Small intestine (tissue), 7 donors: ENCODE data around the gene METAP1D. TPM values are rescaled to one million over a fixed set of nuclear protein-coding genes. Genes with fewer than 3 reads are reported as not detected.

Source experiments
- DNase-seq, 2 donors: peaks; one replicate each; pipeline versions ENCODE4 v3.0.0 to v3.0.0-alpha.2; 2013
- FAIRE-seq: peaks from 2 replicates; lab custom pipeline; 2012; peaks lifted over from hg19 to GRCh38; lab: Jason Lieb, UNC
- H3K27ac ChIP-seq, 3 donors: one replicate each; pipeline ENCODE4 v1.5.1; 2013; ENCODE audit warnings: low read length in 2 of 3, mild to moderate bottlenecking in 2 of 3, control low read depth in 1 of 3, inconsistent platforms in 1 of 3, low read depth in 1 of 3, moderate library complexity in 1 of 3
- H3K27me3 ChIP-seq, 3 donors: one replicate each; pipeline ENCODE4 v1.6.1; 2013; ENCODE audit warnings: low read length in 3 of 3, inconsistent platforms in 1 of 3; ENCODE audit not compliant: control insufficient read depth in 3 of 3, insufficient read depth in 3 of 3
- H3K36me3 ChIP-seq, 3 donors: one replicate each; pipeline ENCODE4 v1.6.1; 2013; ENCODE audit warnings: low read length in 3 of 3, inconsistent platforms in 1 of 3, low read depth in 1 of 3, mild to moderate bottlenecking in 1 of 3, moderate library complexity in 1 of 3; ENCODE audit not compliant: control insufficient read depth in 3 of 3, insufficient read depth in 2 of 3
- H3K4me1 ChIP-seq, 3 donors: one replicate each; pipeline ENCODE4 v1.6.1; 2013; ENCODE audit warnings: low read length in 2 of 3, inconsistent platforms in 1 of 3, low read depth in 1 of 3, mild to moderate bottlenecking in 1 of 3, moderate library complexity in 1 of 3; ENCODE audit not compliant: control insufficient read depth in 3 of 3, insufficient read depth in 2 of 3
- H3K4me3 ChIP-seq, 3 donors: one replicate each; pipeline ENCODE4 v1.5.1; 2013; ENCODE audit warnings: low read length in 3 of 3, control low read depth in 1 of 3, inconsistent platforms in 1 of 3, low read depth in 1 of 3, mild to moderate bottlenecking in 1 of 3, moderate library complexity in 1 of 3
- H3K9me3 ChIP-seq, 2 donors: one replicate each; pipeline ENCODE4 v1.6.1; 2013; ENCODE audit warnings: low read depth in 1 of 2, low read length in 1 of 2; ENCODE audit not compliant: control insufficient read depth in 2 of 2, insufficient read depth in 1 of 2
- WGBS, 3 donors: extraction: QIAGEN DNeasy Blood & Tissue Kit; methylation state at CpG; one replicate each; pipeline ENCODE4 v1.1.7; 2013; 5-methylcytosine and 5-hydroxymethylcytosine counted together
- polyA plus RNA-seq, 4 donors: library from polyadenylated mRNA; stranded (reverse) in 3 of 4; unstranded in 1 of 4; fragments of 200-250 nt in 3 of 4; fragments of 120-200 nt in 1 of 4; gene quantifications; one replicate each; pipeline versions ENCODE4 v1.2.1 to v1.2.3, GENCODE V29; 2013
- donor health status: healthy with polysubstance abuse.
- donor health status: control.
- donor health status: control.
- donor health status: Bipolar disorder and iron deficiency.
- donor health status: healthy.

Gene METAP1D
- polyA plus RNA-seq, 4 donors: 0.45 to 8.4 (median 3.0) TPM

DNA sequence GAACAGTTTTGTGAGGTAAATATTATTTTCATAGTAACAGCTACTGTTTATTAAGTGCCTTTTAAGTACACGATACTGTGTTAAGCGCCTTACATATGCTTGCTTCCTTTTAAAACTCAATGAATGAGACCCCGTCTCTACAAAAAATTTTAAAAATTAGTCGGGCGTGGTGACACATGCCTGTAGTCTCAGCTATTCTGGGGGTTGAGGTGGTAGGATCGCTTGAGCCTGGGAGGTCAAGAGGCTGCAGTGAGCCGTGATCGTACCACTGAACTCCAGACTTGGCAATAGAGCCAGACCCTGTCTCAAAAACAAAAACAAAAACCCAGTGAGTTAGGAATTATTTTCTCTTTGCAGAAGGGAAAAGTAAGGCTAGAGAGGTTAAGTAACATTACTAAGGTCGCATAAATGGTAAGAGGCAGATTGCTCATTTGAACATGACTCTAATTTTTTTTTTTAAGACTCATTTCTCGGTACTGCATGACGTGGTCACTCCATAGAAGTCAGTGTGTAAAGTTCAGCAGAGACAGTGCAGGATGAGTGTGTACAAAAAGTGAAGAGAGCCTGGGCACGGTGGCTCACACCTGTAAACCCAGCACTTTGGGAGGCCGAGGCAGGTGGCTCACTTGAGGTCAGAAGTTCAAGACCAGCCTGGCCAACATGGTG lies 1.1 kb downstream of the METAP1D start:
- DNase-seq (no peak), FAIRE-seq (no peak)
- Histone ChIP-seq H3K4me3 (peak overlapping the region in 1 of 3 donors; percentile 95), H3K27ac (no peak overlapping the region), H3K4me1 (peaks cover 0 to 6% (median 0%) of the 10 kb centered on the region in 3 donors), H3K36me3 (no peaks in the 10 kb centered on the region), H3K27me3 (peaks cover 0 to 11% (median 0%) of the 10 kb centered on the region in 3 donors), H3K9me3 (no peaks in the 10 kb centered on the region)
- 83 to 91% (median 87%) methylated on average over 13 of the region's 13 CpGs for WGBS, 3 donors

DNA sequence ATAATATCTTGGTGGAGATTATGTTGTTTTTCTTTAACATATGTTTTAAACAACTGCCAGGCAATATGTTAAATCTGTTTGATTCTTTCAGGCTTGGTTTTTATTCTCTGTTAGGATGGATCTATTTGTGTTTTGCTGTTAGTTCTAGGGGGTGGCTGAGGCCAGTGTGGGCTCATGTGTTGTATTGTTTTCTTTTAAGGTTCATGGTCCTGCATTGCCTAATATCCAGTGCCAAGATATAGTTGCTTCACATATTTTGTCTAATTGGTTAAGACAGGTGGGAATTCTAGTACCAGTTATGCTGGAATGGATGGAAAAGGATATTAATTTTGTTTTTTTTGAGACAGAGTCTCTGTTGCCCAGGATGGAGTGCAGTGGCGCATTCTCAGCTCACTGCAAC lies 7.6 kb downstream of the METAP1D start:
- FAIRE-seq (no peak), DNase-seq (no peak)
- WGBS, 3 donors: 91 to 100% (median 100%) methylated on average over 1 of the region's 1 CpG
- no peak overlapping the region for H3K4me3 ChIP-seq
- H3K36me3 ChIP-seq: no peaks in the 10 kb centered on the region
- no peaks in the 10 kb centered on the region for H3K4me1 ChIP-seq
- no peaks in the 10 kb centered on the region for H3K9me3 ChIP-seq
- no peaks in the 10 kb centered on the region for H3K27me3 ChIP-seq
- H3K27ac ChIP-seq: no peak overlapping the region

DNA sequence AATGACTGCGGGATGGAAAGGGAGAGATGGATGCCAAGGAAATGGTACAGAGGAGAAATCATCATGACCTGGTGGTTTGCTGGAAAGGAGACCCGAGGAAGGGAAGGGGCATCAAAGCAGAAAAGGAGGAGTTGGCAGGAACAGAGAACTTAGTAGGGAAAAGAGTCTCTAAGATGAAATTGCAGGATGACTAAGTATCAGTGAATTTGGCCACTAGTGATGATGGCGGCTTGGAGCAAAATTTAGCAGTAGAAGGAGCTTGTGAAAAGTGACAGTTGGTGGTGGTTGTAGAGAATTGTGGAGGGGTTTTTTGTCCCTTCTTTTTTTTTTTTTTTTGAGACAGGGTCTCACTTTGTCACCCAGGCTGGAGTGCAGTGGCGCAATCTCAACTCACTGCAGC lies 10.1 kb downstream of the METAP1D start:
- DNase-seq (no peak), FAIRE-seq (no peak)
- Histone ChIP-seq H3K4me1 (no peaks in the 10 kb centered on the region), H3K9me3 (no peaks in the 10 kb centered on the region), H3K36me3 (no peaks in the 10 kb centered on the region), H3K27ac (no peak overlapping the region), H3K4me3 (no peak overlapping the region), H3K27me3 (no peaks in the 10 kb centered on the region)
- WGBS, 3 donors: 92 to 97% (median 96%) methylated on average over 4 of the region's 4 CpGs

GRCh38 chr2:172011812-172012575 lies 12.2 kb downstream of the METAP1D start:
- Histone ChIP-seq H3K27ac (no peak overlapping the region), H3K4me3 (no peak overlapping the region), H3K36me3 (no peaks in the 10 kb centered on the region), H3K4me1 (no peaks in the 10 kb centered on the region), H3K27me3 (no peaks in the 10 kb centered on the region), H3K9me3 (no peaks in the 10 kb centered on the region)
- FAIRE-seq: no peak
- WGBS, 3 donors: 78 to 85% (median 83%) methylated on average over 11 of the region's 11 CpGs
- DNase-seq: no peak

- WGBS, 3 donors: 71 to 87% (median 80%) methylated on average over 9 of the region's 9 CpGs
- H3K4me1 ChIP-seq: no peaks in the 10 kb centered on the region
- no peaks in the 10 kb centered on the region for H3K27me3 ChIP-seq
- no peak overlapping the region for H3K4me3 ChIP-seq
- DNase-seq (no peak), FAIRE-seq (no peak)
- H3K36me3 ChIP-seq: no peaks in the 10 kb centered on the region
- no peak overlapping the region for H3K27ac ChIP-seq
- no peaks in the 10 kb centered on the region for H3K9me3 ChIP-seq
Observed at GRCh38 chr2:172012677-172013391, 13.1 kb downstream of the METAP1D start.

DNA sequence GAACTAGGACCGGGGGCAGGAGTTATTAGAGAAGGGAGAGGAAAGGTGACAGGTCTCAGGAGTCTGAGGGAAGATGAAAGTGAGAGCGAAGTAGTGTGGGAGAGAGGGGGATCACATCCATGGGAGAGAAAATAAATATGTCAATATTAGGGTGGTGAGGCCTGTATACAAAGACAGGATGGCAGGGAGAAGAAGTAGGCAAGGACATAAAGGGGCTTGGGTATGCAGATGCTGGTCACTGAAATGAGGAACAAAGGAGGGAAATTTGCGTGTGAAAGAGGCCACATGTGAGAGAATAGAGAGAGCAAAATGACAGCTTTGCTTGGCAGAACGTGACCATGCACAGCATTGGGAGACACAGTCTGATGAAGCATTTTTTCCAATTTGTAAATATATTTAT lies 13.6 kb downstream of the METAP1D start:
- WGBS, 3 donors: 81 to 89% (median 86%) methylated on average over 4 of the region's 4 CpGs
- H3K36me3 ChIP-seq: no peaks in the 10 kb centered on the region
- H3K27me3 ChIP-seq: no peaks in the 10 kb centered on the region
- no peaks in the 10 kb centered on the region for H3K9me3 ChIP-seq
- H3K27ac ChIP-seq: no peak overlapping the region
- no peaks in the 10 kb centered on the region for H3K4me1 ChIP-seq
- DNase-seq: no peak
- no peak for FAIRE-seq
- H3K4me3 ChIP-seq: no peak overlapping the region

DNA sequence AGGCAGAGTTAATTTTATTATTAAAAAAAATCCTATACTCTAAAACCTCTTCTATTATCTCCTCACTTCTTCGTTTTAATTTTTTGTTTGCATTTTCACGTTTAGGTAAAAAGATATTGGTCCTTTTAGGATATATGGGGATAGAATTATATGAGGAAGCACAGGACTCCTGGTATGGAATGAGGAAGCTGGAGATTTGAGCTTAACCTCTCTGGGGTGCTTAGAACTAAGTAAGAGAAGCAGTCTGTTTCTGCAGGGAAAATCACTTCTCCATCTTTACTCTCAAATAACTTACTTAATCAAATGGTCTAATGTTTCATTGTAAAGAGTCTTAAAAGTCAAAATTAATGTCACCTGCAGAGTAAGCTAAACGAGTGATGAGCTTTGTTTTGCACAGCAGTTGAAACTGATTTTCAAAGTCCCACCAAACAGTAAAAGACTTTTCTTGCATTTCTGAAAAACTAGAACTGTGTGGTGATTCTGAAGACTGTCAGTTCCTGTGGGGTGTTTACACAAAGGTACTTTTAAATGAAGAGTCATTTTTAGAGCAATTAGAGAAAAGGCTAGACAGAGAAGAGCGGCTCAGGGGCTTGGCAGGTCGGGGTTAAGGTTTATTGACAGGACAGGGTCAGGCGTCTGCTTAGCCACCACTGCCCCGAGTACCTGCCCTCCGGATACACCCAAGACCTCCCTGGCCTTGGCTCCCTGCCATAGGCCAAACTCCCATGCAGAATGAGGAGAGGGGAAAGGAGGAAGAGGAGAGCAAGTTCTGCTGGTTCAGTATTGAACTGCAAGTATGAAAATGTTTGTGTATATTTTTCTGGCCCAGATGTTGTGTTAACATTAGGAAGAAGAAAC lies 21.6 kb downstream of the METAP1D start:
- H3K4me1 ChIP-seq: peaks cover 0 to 8% (median 0%) of the 10 kb centered on the region in 3 donors
- H3K4me3 ChIP-seq: no peak overlapping the region
- no peak overlapping the region for H3K27ac ChIP-seq
- FAIRE-seq (no peak), DNase-seq (no peak)
- 36 to 49% (median 49%) methylated on average over 8 of the region's 8 CpGs for WGBS, 3 donors
- H3K9me3 ChIP-seq: no peaks in the 10 kb centered on the region
- no peaks in the 10 kb centered on the region for H3K36me3 ChIP-seq
- H3K27me3 ChIP-seq: no peaks in the 10 kb centered on the region

GRCh38 chr2:172021955-172022354 lies 22.2 kb downstream of the METAP1D start:
- no peaks in the 10 kb centered on the region for H3K36me3 ChIP-seq
- H3K4me1 ChIP-seq: peaks cover 0 to 8% (median 0%) of the 10 kb centered on the region in 3 donors
- no peak for FAIRE-seq
- no peak for DNase-seq
- no peaks in the 10 kb centered on the region for H3K27me3 ChIP-seq
- H3K4me3 ChIP-seq: no peak overlapping the region
- H3K9me3 ChIP-seq: no peaks in the 10 kb centered on the region
- no peak overlapping the region for H3K27ac ChIP-seq
- WGBS, 3 donors: 60 to 81% (median 76%) methylated on average over 5 of the region's 5 CpGs
